HL-60 (cell line): ENCODE data around the gene DOCK1.

Experiments used
- DNase-seq, 2 experiments: peaks; one replicate each; pipeline ENCODE4 v3.0.0-alpha.2; 2010 to 2020; ENCODE audit warnings: low read depth in 1 of 2, low spot score in 1 of 2
- H3K27ac ChIP-seq: fragments of 250-450 bp; sonication (Bioruptor Pico); replicated peaks from 2 replicates; pipeline ENCODE4 v1.5.1; 2020; ENCODE audit warnings: mild to moderate bottlenecking, moderate library complexity
- H3K27me3 ChIP-seq: fragments of 250-450 bp; sonication (Bioruptor Pico); 2 replicates; pipeline ENCODE4 v1.5.1; 2021; ENCODE audit warnings: mild to moderate bottlenecking, moderate library complexity; ENCODE audit not compliant: insufficient read depth, poor library complexity, severe bottlenecking
- H3K4me3 ChIP-seq: replicated peaks from 2 replicates; pipeline ENCODE4 v1.5.1; 2011; ENCODE audit warnings: mild to moderate bottlenecking, control low read depth, low read length; ENCODE audit not compliant: insufficient read depth
- GABPA ChIP-seq: IDR thresholded peaks from 2 replicates; pipeline ENCODE4 v1.6.1; 2012; ENCODE audit warnings: low read depth
- POLR2AphosphoS5 ChIP-seq: IDR thresholded peaks from 2 replicates; pipeline ENCODE4 v1.6.1; 2012; ENCODE audit warnings: low read depth
- SPI1 ChIP-seq: IDR thresholded peaks from 2 replicates; pipeline ENCODE4 v1.6.1; 2012; ENCODE audit warnings: low read depth, mild to moderate bottlenecking, borderline replicate concordance
- TF ChIP-seq, protein P1 (sequence below): IDR thresholded peaks from one replicate; pipeline ENCODE4 v1.5.1; 2011; ENCODE audit warnings: low read length, control low read depth, inconsistent platforms; ENCODE audit not compliant: insufficient read depth
- TF ChIP-seq, protein P2 (sequence below): IDR thresholded peaks from 2 replicates; pipeline ENCODE4 v1.6.1; 2012; ENCODE audit warnings: low read depth; ENCODE audit not compliant: insufficient replicate concordance

The DOCK1 gene

DNA sequence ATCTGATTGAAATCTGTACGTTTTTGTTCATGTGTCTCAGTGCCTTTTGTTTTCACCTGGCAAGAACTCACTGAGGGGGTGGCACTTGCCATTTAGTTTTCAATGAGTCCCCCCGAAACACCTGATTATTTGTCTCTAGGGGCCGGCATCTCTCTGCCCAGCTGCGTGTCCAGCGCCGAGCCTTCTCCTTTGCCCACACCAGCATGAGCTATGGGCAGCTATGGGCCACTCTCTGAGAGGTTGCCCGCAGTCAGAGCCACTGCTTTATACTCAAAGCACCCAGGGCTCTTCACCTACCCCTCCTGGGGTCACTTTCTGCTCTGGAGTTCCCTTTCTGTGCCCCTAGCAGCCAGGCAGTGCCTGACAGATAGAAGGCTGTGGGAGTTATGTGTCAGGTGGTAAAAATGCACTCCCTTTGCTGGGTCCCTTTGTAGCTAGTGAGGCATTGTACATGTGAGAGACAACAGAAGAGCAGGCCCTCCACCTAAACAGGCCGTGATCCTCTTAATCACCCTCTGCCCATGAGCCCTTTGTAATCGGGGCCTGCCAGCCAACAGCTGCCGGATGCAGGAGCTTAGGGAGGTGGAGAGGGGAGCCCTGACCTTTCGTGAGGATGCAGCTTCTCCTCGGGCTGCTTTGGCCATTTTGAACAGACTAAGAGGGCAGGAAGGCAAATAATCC, 510.8 kb downstream of the DOCK1 start:
- TF ChIP-seq, protein P1, sequence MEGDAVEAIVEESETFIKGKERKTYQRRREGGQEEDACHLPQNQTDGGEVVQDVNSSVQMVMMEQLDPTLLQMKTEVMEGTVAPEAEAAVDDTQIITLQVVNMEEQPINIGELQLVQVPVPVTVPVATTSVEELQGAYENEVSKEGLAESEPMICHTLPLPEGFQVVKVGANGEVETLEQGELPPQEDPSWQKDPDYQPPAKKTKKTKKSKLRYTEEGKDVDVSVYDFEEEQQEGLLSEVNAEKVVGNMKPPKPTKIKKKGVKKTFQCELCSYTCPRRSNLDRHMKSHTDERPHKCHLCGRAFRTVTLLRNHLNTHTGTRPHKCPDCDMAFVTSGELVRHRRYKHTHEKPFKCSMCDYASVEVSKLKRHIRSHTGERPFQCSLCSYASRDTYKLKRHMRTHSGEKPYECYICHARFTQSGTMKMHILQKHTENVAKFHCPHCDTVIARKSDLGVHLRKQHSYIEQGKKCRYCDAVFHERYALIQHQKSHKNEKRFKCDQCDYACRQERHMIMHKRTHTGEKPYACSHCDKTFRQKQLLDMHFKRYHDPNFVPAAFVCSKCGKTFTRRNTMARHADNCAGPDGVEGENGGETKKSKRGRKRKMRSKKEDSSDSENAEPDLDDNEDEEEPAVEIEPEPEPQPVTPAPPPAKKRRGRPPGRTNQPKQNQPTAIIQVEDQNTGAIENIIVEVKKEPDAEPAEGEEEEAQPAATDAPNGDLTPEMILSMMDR: no peak
- TF ChIP-seq POLR2AphosphoS5: no peak
- no peak for TF ChIP-seq GABPA
- no peak for TF ChIP-seq SPI1
- TF ChIP-seq, protein P2, sequence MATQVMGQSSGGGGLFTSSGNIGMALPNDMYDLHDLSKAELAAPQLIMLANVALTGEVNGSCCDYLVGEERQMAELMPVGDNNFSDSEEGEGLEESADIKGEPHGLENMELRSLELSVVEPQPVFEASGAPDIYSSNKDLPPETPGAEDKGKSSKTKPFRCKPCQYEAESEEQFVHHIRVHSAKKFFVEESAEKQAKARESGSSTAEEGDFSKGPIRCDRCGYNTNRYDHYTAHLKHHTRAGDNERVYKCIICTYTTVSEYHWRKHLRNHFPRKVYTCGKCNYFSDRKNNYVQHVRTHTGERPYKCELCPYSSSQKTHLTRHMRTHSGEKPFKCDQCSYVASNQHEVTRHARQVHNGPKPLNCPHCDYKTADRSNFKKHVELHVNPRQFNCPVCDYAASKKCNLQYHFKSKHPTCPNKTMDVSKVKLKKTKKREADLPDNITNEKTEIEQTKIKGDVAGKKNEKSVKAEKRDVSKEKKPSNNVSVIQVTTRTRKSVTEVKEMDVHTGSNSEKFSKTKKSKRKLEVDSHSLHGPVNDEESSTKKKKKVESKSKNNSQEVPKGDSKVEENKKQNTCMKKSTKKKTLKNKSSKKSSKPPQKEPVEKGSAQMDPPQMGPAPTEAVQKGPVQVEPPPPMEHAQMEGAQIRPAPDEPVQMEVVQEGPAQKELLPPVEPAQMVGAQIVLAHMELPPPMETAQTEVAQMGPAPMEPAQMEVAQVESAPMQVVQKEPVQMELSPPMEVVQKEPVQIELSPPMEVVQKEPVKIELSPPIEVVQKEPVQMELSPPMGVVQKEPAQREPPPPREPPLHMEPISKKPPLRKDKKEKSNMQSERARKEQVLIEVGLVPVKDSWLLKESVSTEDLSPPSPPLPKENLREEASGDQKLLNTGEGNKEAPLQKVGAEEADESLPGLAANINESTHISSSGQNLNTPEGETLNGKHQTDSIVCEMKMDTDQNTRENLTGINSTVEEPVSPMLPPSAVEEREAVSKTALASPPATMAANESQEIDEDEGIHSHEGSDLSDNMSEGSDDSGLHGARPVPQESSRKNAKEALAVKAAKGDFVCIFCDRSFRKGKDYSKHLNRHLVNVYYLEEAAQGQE: no peak
- H3K4me3 ChIP-seq: no peak overlapping the region
- no peak overlapping the region for H3K27ac ChIP-seq
- no peak for DNase-seq
- no peaks in the 10 kb centered on the region for H3K27me3 ChIP-seq

GRCh38 chr10:127417031-127417430, 511.8 kb downstream of the DOCK1 start:
- Histone ChIP-seq H3K27me3 (no peaks in the 10 kb centered on the region), H3K27ac (no peak overlapping the region), H3K4me3 (no peak overlapping the region)
- DNase-seq: no peak
- TF ChIP-seq SPI1 (no peak), POLR2AphosphoS5 (no peak), GABPA (no peak)
- TF ChIP-seq, protein P2: no peak
- TF ChIP-seq, protein P1: no peak

DNA sequence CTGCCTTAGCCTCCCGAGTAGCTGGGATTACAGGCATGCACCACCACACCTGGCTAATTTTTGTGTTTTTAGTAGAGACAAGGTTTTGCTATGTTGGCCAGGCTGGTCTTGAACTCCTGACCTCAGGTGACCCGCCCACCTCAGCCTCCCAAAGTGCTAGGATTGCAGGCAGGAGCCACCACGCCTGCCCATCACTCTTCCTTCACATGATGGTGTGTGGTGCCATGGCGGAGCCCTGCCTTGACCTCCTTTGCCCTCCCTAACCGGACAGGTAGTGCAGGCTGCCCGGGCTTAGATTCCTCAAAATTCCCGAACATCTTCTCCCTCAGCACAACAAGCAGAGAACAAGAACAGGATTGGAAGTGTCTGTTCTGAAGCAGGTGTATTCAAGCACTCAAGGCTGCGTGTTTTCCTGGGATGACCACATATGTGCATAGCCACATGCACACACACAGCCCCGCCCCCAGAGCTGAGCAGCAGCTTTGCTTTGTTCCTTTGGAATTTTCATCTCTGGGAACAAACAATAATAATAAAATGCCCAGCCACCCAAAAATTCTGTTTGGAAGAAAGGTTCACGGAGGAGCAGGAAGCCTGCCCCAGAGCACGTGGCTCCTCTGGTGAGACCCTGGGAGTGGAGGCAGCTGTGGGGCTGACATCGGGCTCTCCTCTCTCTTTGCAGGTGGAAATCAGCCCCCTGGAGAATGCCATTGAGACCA, 512.6 kb downstream of the DOCK1 start:
- H3K4me3 ChIP-seq: no peak overlapping the region
- no peaks in the 10 kb centered on the region for H3K27me3 ChIP-seq
- H3K27ac ChIP-seq: no peak overlapping the region
- no peak for DNase-seq
- TF ChIP-seq GABPA (no peak), SPI1 (no peak), POLR2AphosphoS5 (no peak)
- TF ChIP-seq, protein P2: no peak
- TF ChIP-seq, protein P1: no peak
